Adrenal gland (tissue), 12 donors: Measurements from ENCODE around the gene DAB2IP. TPM values are rescaled to one million over a fixed set of nuclear protein-coding genes. Genes with fewer than 3 reads are reported as not detected.

ENCODE experiments used
- DNase-seq, 7 donors: peaks; one replicate each; pipeline ENCODE4 v3.0.0-alpha.2; 2019 to 2020
- H3K27ac ChIP-seq, 5 donors: fragments of 200-600 bp; sonication (generic) in 4 of 5; 1 replicate in 3 of 5; 2 replicates in 2 of 5; pipeline versions ENCODE4 v1.5.1 to v1.8.0; 2016 to 2020; ENCODE audit warnings: mild to moderate bottlenecking in 1 of 5
- H3K27me3 ChIP-seq: fragments of 200-600 bp; 2 replicates; pipeline ENCODE4 v1.8.0; 2021
- H3K36me3 ChIP-seq, 2 donors: fragments of 200-600 bp; replicated peaks in 1 of 2; 1 replicate in 1 of 2; 2 replicates in 1 of 2; pipeline versions ENCODE4 v1.5.1 to v1.8.0; 2018 to 2022
- H3K4me1 ChIP-seq, 2 donors: fragments of 200-600 bp; replicated peaks in 1 of 2; 1 replicate in 1 of 2; 2 replicates in 1 of 2; pipeline versions ENCODE4 v1.5.1 to v1.8.0; 2018 to 2021
- H3K4me3 ChIP-seq, 4 donors: fragments of 200-600 bp; sonication (generic) in 3 of 4; one replicate each; pipeline ENCODE4 v1.5.1; 2016 to 2018
- H3K9me3 ChIP-seq, 3 donors: fragments of 200-600 bp; sonication (generic) in 1 of 3; replicated peaks in 1 of 3; 1 replicate in 2 of 3; 2 replicates in 1 of 3; pipeline versions ENCODE4 v1.5.1 to v1.8.0; 2016 to 2021
- CTCF ChIP-seq, 6 experiments: fragments of 450-650 bp in 4 of 6; fragments of 200-600 bp in 2 of 6; sonication (generic) in 1 of 6; IDR thresholded peaks; 1 replicate in 5 of 6; 2 replicates in 1 of 6; pipeline versions ENCODE4 v1.5.1 to v1.8.0; 2016 to 2021; ENCODE audit warnings: antibody characterized with exemption in 6 of 6, mild to moderate bottlenecking in 2 of 6, moderate library complexity in 1 of 6
- POLR2A ChIP-seq, 2 donors: fragments of 450-650 bp; IDR thresholded peaks; one replicate each; pipeline ENCODE4 v1.6.1; 2017; ENCODE audit warnings: antibody characterized with exemption in 2 of 2, mild to moderate bottlenecking in 2 of 2, moderate library complexity in 1 of 2
- WGBS, 4 donors: extraction: QIAGEN DNeasy Blood & Tissue Kit in 2 of 4; methylation state at CpG; one replicate each; pipeline versions ENCODE4 v1.1.5 to v1.1.7; 2013 to 2017; 5-methylcytosine and 5-hydroxymethylcytosine counted together
- intact Hi-C, 2 donors: fragments of 100-400 bp; cut with DNase I; formaldehyde crosslinking; loops; one replicate each; pipeline versions ENCODE4 v1.14.1 to v1.15.0; 2022 to 2023
- polyA plus RNA-seq, 3 donors: library from polyadenylated mRNA; stranded (reverse); fragments of 200-250 nt in 2 of 3; fragments of 350-450 nt in 1 of 3; fragmentation: Illumina TruSeq in 1 of 3; extraction: RNeasy Lipid Tissue Mini Kit (QIAGEN cat#74804) in 1 of 3; gene quantifications; one replicate each; pipeline ENCODE4 v1.2.3, GENCODE V29; 2013 to 2014
- total RNA-seq, 9 donors: library from RNA; depleted of rRNA in 4 of 9; stranded (reverse); fragments of >200 nt in 4 of 9; fragments of 120-200 nt in 1 of 9; fragmentation: NEBNext Ultra II Directional in 1 of 9; extraction: Animal tissue kit (Norgen Biotek cat#: 25700) in 1 of 9; gene quantifications; one replicate each; pipeline versions ENCODE4 v1.1.0 to v1.2.4, GENCODE V29; 2013 to 2023
- donor health status: healthy with polysubstance abuse.
- donor health status: Bipolar disorder and iron deficiency.
- donor health status: DM: yes; HTN: yes; CAD: no.
- donor health status: DM: no; HTN: no; CAD: no.
- donor health status: DM: no; HTN: no; CAD: no.
- donor health status: DM: yes; HTN: yes; CAD: no.

DAB2IP gene
- total and polyA plus RNA-seq, 12 donors: 12.0 to 52.2 (median 43.9) TPM

GRCh38 chr9:121661328-121661727 is 9.9 kb downstream of the DAB2IP start:
- intact Hi-C loops: no loop called here
- H3K36me3 ChIP-seq: no peaks in the 10 kb centered on the region
- TF ChIP-seq CTCF (IDR thresholded peaks at IDR 0.05) (no peak), POLR2A (IDR thresholded peaks at IDR 0.05) (no peak)
- H3K9me3 ChIP-seq: no peaks in the 10 kb centered on the region
- no peak overlapping the region for H3K4me3 ChIP-seq
- H3K27me3 ChIP-seq: no peaks in the 10 kb centered on the region
- 86 to 96% (median 93%) methylated on average over 5 of the region's 5 CpGs for WGBS, 4 donors
- no peaks in the 10 kb centered on the region for H3K4me1 ChIP-seq
- DNase-seq: peak in 1 of 7 donors; percentile 5
- no peak overlapping the region for H3K27ac ChIP-seq

- intact Hi-C loops: no loop called here
- no peaks in the 10 kb centered on the region for H3K4me1 ChIP-seq
Measured at GRCh38 chr9:121662359-121662758, 10.9 kb downstream of the DAB2IP start.

GRCh38 chr9:121662891-121663580 is 11.6 kb downstream of the DAB2IP start:
- no peaks in the 10 kb centered on the region for H3K4me1 ChIP-seq
- no peak overlapping the region for H3K4me3 ChIP-seq
- H3K27me3 ChIP-seq: no peaks in the 10 kb centered on the region
- WGBS, 4 donors: 66 to 77% (median 73%) methylated on average over 8 to 11 of the region's 11 CpGs
- no peak for TF ChIP-seq CTCF (IDR thresholded peaks at IDR 0.05)
- no peak for TF ChIP-seq POLR2A (IDR thresholded peaks at IDR 0.05)
- no peaks in the 10 kb centered on the region for H3K9me3 ChIP-seq
- H3K36me3 ChIP-seq: no peaks in the 10 kb centered on the region
- intact Hi-C loops: no loop called here
- DNase-seq: peak in 1 of 7 donors; percentile 26
- H3K27ac ChIP-seq: peak overlapping the region in 1 of 5 donors; percentile 45

More at GRCh38 chr9:121662359-121662758, 10.9 kb downstream of the DAB2IP start:
- WGBS, 4 donors: 74 to 84% (median 78%) methylated on average over 3 of the region's 3 CpGs
- no peaks in the 10 kb centered on the region for H3K36me3 ChIP-seq
- TF ChIP-seq POLR2A (IDR thresholded peaks at IDR 0.05) (no peak), CTCF (IDR thresholded peaks at IDR 0.05) (no peak)
- DNase-seq: no peak
- H3K4me3 ChIP-seq: no peak overlapping the region
- no peak overlapping the region for H3K27ac ChIP-seq
- H3K27me3 ChIP-seq: no peaks in the 10 kb centered on the region
- H3K9me3 ChIP-seq: no peaks in the 10 kb centered on the region

- H3K27ac ChIP-seq: peak overlapping the region in 1 of 5 donors; percentile 45
- no peaks in the 10 kb centered on the region for H3K36me3 ChIP-seq
- H3K9me3 ChIP-seq: no peaks in the 10 kb centered on the region
- DNase-seq: no peak
- H3K4me1 ChIP-seq: no peaks in the 10 kb centered on the region
- 77 to 85% (median 78%) methylated on average over 5 to 7 of the region's 7 CpGs for WGBS, 4 donors
- H3K4me3 ChIP-seq: no peak overlapping the region
- TF ChIP-seq POLR2A (IDR thresholded peaks at IDR 0.05) (no peak), CTCF (IDR thresholded peaks at IDR 0.05) (no peak)
- intact Hi-C loops: no loop called here
- H3K27me3 ChIP-seq: no peaks in the 10 kb centered on the region
Measured at GRCh38 chr9:121663591-121663990, 12.2 kb downstream of the DAB2IP start.
